Gastroesophageal sphincter (tissue), 3 donors: ENCODE results near the gene AKR1B15.

Source experiments
- EP300 ChIP-seq: sonication (generic); formaldehyde crosslinking; IDR thresholded peaks from one replicate; pipeline ENCODE4 v1.6.1; 2017; ENCODE audit warnings: antibody characterized with exemption, mild to moderate bottlenecking
- POLR2A ChIP-seq, 2 donors: fragments of 450-650 bp; IDR thresholded peaks; one replicate each; pipeline ENCODE4 v1.6.1; 2017; ENCODE audit warnings: antibody characterized with exemption in 2 of 2, mild to moderate bottlenecking in 2 of 2, moderate library complexity in 1 of 2
- POLR2AphosphoS5 ChIP-seq: sonication (generic); formaldehyde crosslinking; IDR thresholded peaks from one replicate; pipeline ENCODE4 v1.6.1; 2017; ENCODE audit warnings: antibody characterized with exemption
- TF ChIP-seq, protein P1 (sequence below), 4 experiments: fragments of 200-600 bp in 2 of 4; fragments of 450-650 bp in 2 of 4; sonication (generic) in 1 of 4; IDR thresholded peaks; one replicate each; pipeline ENCODE4 v1.5.1; 2017 to 2019; ENCODE audit warnings: antibody characterized with exemption in 4 of 4, mild to moderate bottlenecking in 2 of 4, moderate library complexity in 2 of 4

DNA sequence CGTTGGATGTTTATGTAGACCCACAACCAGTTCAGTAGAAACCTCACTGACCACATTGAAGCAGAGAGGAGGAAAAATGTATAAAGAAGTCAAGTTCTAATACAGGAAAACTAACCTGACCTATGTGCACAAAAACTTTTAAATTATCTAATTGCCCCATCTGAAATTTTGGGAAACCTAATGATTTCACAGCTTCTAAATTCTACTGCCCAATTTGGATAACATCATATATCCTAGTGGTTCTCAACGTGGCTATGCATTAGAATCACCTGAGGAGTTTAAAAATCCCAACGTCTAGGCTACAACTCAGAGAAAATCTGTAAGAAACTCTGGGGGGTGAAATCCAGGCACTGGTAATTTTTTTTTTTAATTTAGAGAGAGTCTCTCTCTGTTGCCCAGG, 14.3 kb upstream of the AKR1B15 start:
- TF ChIP-seq, protein P1, sequence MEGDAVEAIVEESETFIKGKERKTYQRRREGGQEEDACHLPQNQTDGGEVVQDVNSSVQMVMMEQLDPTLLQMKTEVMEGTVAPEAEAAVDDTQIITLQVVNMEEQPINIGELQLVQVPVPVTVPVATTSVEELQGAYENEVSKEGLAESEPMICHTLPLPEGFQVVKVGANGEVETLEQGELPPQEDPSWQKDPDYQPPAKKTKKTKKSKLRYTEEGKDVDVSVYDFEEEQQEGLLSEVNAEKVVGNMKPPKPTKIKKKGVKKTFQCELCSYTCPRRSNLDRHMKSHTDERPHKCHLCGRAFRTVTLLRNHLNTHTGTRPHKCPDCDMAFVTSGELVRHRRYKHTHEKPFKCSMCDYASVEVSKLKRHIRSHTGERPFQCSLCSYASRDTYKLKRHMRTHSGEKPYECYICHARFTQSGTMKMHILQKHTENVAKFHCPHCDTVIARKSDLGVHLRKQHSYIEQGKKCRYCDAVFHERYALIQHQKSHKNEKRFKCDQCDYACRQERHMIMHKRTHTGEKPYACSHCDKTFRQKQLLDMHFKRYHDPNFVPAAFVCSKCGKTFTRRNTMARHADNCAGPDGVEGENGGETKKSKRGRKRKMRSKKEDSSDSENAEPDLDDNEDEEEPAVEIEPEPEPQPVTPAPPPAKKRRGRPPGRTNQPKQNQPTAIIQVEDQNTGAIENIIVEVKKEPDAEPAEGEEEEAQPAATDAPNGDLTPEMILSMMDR (IDR thresholded peaks at IDR 0.05) = no peak
- TF ChIP-seq POLR2AphosphoS5 (no peak), POLR2A (IDR thresholded peaks at IDR 0.05) (no peak), EP300 (no peak)
